WTC11 (cell line): Measurements from ENCODE around the gene DPP4. TPM values are rescaled to one million over a fixed set of nuclear protein-coding genes. Genes with fewer than 3 reads are reported as not detected.

Source experiments
- ATAC-seq: fragments of 200-7000 bp; cut with Tn5 transposase; 2 replicates; pipeline ENCODE4 v1.10.0; 2021; ENCODE audit warnings: mild to moderate bottlenecking, moderate library complexity
- CTCF ChIA-PET: fragments of 300-600 bp; sonication (Branson Sonifier 250); formaldehyde crosslinking; loops from one replicate; lab custom pipeline; 2021; ENCODE audit warnings: antibody characterized with exemption; lab: Charles Lee
- POLR2A ChIA-PET: fragments of 350-600 bp; sonication (Branson Sonifier 250); formaldehyde crosslinking; loops from one replicate; lab custom pipeline; 2021; ENCODE audit warnings: antibody characterized with exemption; lab: Charles Lee
- DNase-seq: peaks from one replicate; pipeline ENCODE4 v3.0.0; 2021; ENCODE audit warnings: low spot score
- H3K27ac Mint-ChIP-seq: 2 replicates; pipeline ENCODE4 v1.8.0; 2021; ENCODE audit warnings: mixed read lengths
- H3K27me3 Mint-ChIP-seq: 2 replicates; pipeline ENCODE4 v1.8.0; 2021; ENCODE audit warnings: low read depth, mild to moderate bottlenecking, moderate library complexity, mixed read lengths
- H3K36me3 Mint-ChIP-seq: 2 replicates; pipeline ENCODE4 v1.8.0; 2021; ENCODE audit warnings: mixed read lengths
- H3K4me1 Mint-ChIP-seq: 2 replicates; pipeline ENCODE4 v1.8.0; 2022; ENCODE audit warnings: mixed read lengths
- H3K4me3 Mint-ChIP-seq: 2 replicates; pipeline ENCODE4 v1.8.0; 2021; ENCODE audit warnings: mild to moderate bottlenecking, moderate library complexity, mixed read lengths
- H3K9me3 Mint-ChIP-seq: 2 replicates; pipeline ENCODE4 v1.8.0; 2021; ENCODE audit warnings: mixed read lengths
- AFF4 ChIP-seq: sonication (generic); formaldehyde crosslinking; IDR thresholded peaks from 2 replicates; pipeline ENCODE4 v1.8.1; 2023; ENCODE audit warnings: mild to moderate bottlenecking, missing genetic modification reagents, borderline replicate concordance
- ATF2 ChIP-seq: sonication (generic); formaldehyde crosslinking; IDR thresholded peaks from 2 replicates; pipeline ENCODE4 v1.8.1; 2022; ENCODE audit warnings: low read depth, missing genetic modification reagents, borderline replicate concordance
- E2F5 ChIP-seq: sonication (generic); formaldehyde crosslinking; IDR thresholded peaks from 2 replicates; pipeline ENCODE4 v1.8.1; 2022; ENCODE audit warnings: mild to moderate bottlenecking, moderate library complexity, missing genetic modification reagents
- ETV6 ChIP-seq: sonication (generic); formaldehyde crosslinking; IDR thresholded peaks from 2 replicates; pipeline ENCODE4 v1.8.1; 2022; ENCODE audit warnings: mild to moderate bottlenecking, missing genetic modification reagents
- IRF1 ChIP-seq: sonication (generic); formaldehyde crosslinking; IDR thresholded peaks from 2 replicates; pipeline ENCODE4 v1.8.0; 2023; ENCODE audit warnings: missing genetic modification reagents
- MAX ChIP-seq: sonication (generic); formaldehyde crosslinking; IDR thresholded peaks from 2 replicates; pipeline ENCODE4 v1.8.0; 2022; ENCODE audit warnings: mild to moderate bottlenecking, missing genetic modification reagents
- NFYB ChIP-seq: sonication (generic); formaldehyde crosslinking; conservative IDR thresholded peaks from 2 replicates; pipeline ENCODE4 v1.8.0; 2022; ENCODE audit warnings: low read depth, missing genetic modification reagents
- OVOL2 ChIP-seq: fragments of 250-450 bp; sonication (Bioruptor Pico); IDR thresholded peaks from 2 replicates; pipeline ENCODE4 v1.9.0; 2021; ENCODE audit warnings: mild to moderate bottlenecking, borderline replicate concordance
- PRDM15 ChIP-seq: sonication (generic); formaldehyde crosslinking; IDR thresholded peaks from 2 replicates; pipeline ENCODE4 v1.8.0; 2022; ENCODE audit warnings: missing genetic modification reagents
- RELA ChIP-seq: sonication (generic); formaldehyde crosslinking; IDR thresholded peaks from 2 replicates; pipeline ENCODE4 v1.8.1; 2022; ENCODE audit warnings: missing genetic modification reagents, mild to moderate bottlenecking, borderline replicate concordance
- SMAD4 ChIP-seq: sonication (generic); formaldehyde crosslinking; IDR thresholded peaks from 2 replicates; pipeline ENCODE4 v1.8.0; 2022; ENCODE audit warnings: mild to moderate bottlenecking, missing genetic modification reagents
- ZNF423 ChIP-seq: fragments of 250-450 bp; sonication (Bioruptor Pico); IDR thresholded peaks from 2 replicates; pipeline ENCODE4 v2.1.2; 2022; ENCODE audit warnings: mild to moderate bottlenecking, moderate library complexity
- ZNF532 ChIP-seq: fragments of 250-450 bp; sonication (Bioruptor Pico); IDR thresholded peaks from 2 replicates; pipeline ENCODE4 v1.9.0; 2021; ENCODE audit warnings: mild to moderate bottlenecking, borderline replicate concordance
- total RNA-seq: library from RNA; stranded (reverse); gene quantifications from 3 replicates; pipeline ENCODE4 v1.2.3, GENCODE V29; 2021

The DPP4 gene
- total RNA-seq, 1 experiment from 2014 or later = 3.6 TPM

GRCh38 chr2:162035981-162036380 lies 38.0 kb downstream of the DPP4 start:
- H3K4me3 Mint-ChIP-seq = no peak overlapping the region
- ATAC-seq = no peak
- ChIA-PET CTCF (no interaction called here), POLR2A (no interaction called here)
- H3K27ac Mint-ChIP-seq = no peak overlapping the region
- H3K4me1 Mint-ChIP-seq = peaks cover 48% of the 10 kb centered on the region
- H3K27me3 Mint-ChIP-seq = no peaks in the 10 kb centered on the region
- peaks cover 5% of the 10 kb centered on the region for H3K36me3 Mint-ChIP-seq
- TF ChIP-seq ZNF532 (CRISPR knock-in tag) (no peak), ETV6 (CRISPR knock-in tag) (no peak), IRF1 (CRISPR knock-in tag) (no peak), OVOL2 (no peak), NFYB (no peak), AFF4 (CRISPR knock-in tag) (no peak), PRDM15 (no peak), SMAD4 (CRISPR knock-in tag) (no peak), ZNF423 (CRISPR knock-in tag) (no peak), E2F5 (no peak), MAX (CRISPR knock-in tag) (no peak), ATF2 (CRISPR knock-in tag) (no peak), RELA (CRISPR knock-in tag) (no peak)
- no peak for DNase-seq
- no peaks in the 10 kb centered on the region for H3K9me3 Mint-ChIP-seq
